CD14-positive monocyte (primary cell): ENCODE results near the gene JARID2. TPM values are rescaled to one million over a fixed set of nuclear protein-coding genes. Genes with fewer than 3 reads are reported as not detected.
A peak's percentile ranks its signal among the peaks of the same experiment; 100 is the strongest.

ENCODE experiments used
- DNase-seq, 3 donors: peaks; one replicate each; pipeline ENCODE4 v3.0.0-alpha.2; 2011 to 2022
- H2AFZ ChIP-seq: 2 replicates; pipeline ENCODE4 v1.6.0; 2012; ENCODE audit warnings: mild to moderate bottlenecking, low read depth, low read length, inconsistent platforms; ENCODE audit not compliant: insufficient read depth, poor library complexity, severe bottlenecking
- H3K27ac ChIP-seq, 2 donors: 1 replicate in 1 of 2; 2 replicates in 1 of 2; pipeline ENCODE4 v1.5.1; 2012 to 2013; ENCODE audit warnings: low read length in 2 of 2, control low read depth in 1 of 2, inconsistent platforms in 1 of 2, low read depth in 1 of 2, mild to moderate bottlenecking in 1 of 2
- H3K27me3 ChIP-seq, 2 donors: one replicate each; pipeline versions ENCODE4 v1.6.0 to v1.6.1; 2011 to 2013; ENCODE audit warnings: low read length in 2 of 2; ENCODE audit not compliant: control insufficient read depth in 2 of 2, insufficient read depth in 2 of 2
- H3K36me3 ChIP-seq, 2 donors: replicated peaks in 1 of 2; 1 replicate in 1 of 2; 2 replicates in 1 of 2; pipeline versions ENCODE4 v1.5.1 to v1.6.1; 2012 to 2013; ENCODE audit warnings: low read length in 2 of 2, control low read depth in 1 of 2, inconsistent platforms in 1 of 2, mild to moderate bottlenecking in 1 of 2; ENCODE audit not compliant: insufficient read depth in 2 of 2, control insufficient read depth in 1 of 2
- H3K4me1 ChIP-seq, 2 donors: 1 replicate in 1 of 2; 2 replicates in 1 of 2; pipeline versions ENCODE4 v1.5.1 to v1.6.1; 2012 to 2013; ENCODE audit warnings: low read length in 2 of 2, control low read depth in 1 of 2, inconsistent platforms in 1 of 2, mild to moderate bottlenecking in 1 of 2, moderate library complexity in 1 of 2; ENCODE audit not compliant: insufficient read depth in 2 of 2, control insufficient read depth in 1 of 2
- H3K4me2 ChIP-seq: replicated peaks from 2 replicates; pipeline ENCODE3; 2012; ENCODE audit warnings: low read length, moderate library complexity, mild to moderate bottlenecking; ENCODE audit not compliant: poor library complexity, severe bottlenecking; ENCODE audit errors: extremely low read depth
- H3K4me3 ChIP-seq, 3 experiments: fragments of 200-600 bp in 1 of 3; sonication (generic) in 1 of 3; replicated peaks in 1 of 3; 1 replicate in 2 of 3; 2 replicates in 1 of 3; pipeline ENCODE4 v1.5.1; 2011 to 2013; ENCODE audit warnings: low read length in 3 of 3, mild to moderate bottlenecking in 3 of 3, control low read depth in 2 of 3, low read depth in 2 of 3, inconsistent platforms in 1 of 3, moderate library complexity in 1 of 3
- H3K79me2 ChIP-seq: 2 replicates; pipeline ENCODE4 v1.6.0; 2012; ENCODE audit warnings: mild to moderate bottlenecking, control low read depth, inconsistent platforms, low read length, moderate library complexity; ENCODE audit not compliant: insufficient read depth
- H3K9ac ChIP-seq: 2 replicates; pipeline ENCODE4 v1.6.0; 2017; ENCODE audit warnings: low read length, mild to moderate bottlenecking; ENCODE audit not compliant: insufficient read depth, poor library complexity, severe bottlenecking
- H3K9me3 ChIP-seq, 2 donors: replicated peaks in 1 of 2; 1 replicate in 1 of 2; 2 replicates in 1 of 2; pipeline versions ENCODE4 v1.5.1 to v1.6.1; 2012 to 2013; ENCODE audit warnings: low read length in 2 of 2, control low read depth in 1 of 2; ENCODE audit not compliant: control insufficient read depth in 1 of 2, insufficient read depth in 1 of 2
- H4K20me1 ChIP-seq: 2 replicates; pipeline ENCODE4 v1.6.0; 2012; ENCODE audit warnings: mild to moderate bottlenecking, low read length, control low read depth, moderate library complexity; ENCODE audit not compliant: insufficient read depth
- H3K27ac Mint-ChIP-seq, 7 donors: one replicate each; pipeline ENCODE4 v1.8.0; 2020; ENCODE audit warnings: mild to moderate bottlenecking in 7 of 7, mixed read lengths in 7 of 7, moderate library complexity in 6 of 7, inconsistent platforms in 2 of 7
- H3K27me3 Mint-ChIP-seq, 3 donors: one replicate each; pipeline ENCODE4 v1.8.0; 2021 to 2022; ENCODE audit warnings: low read depth in 3 of 3, mild to moderate bottlenecking in 3 of 3, mixed read lengths in 3 of 3, moderate library complexity in 3 of 3, inconsistent platforms in 1 of 3
- H3K36me3 Mint-ChIP-seq, 2 donors: one replicate each; pipeline ENCODE4 v1.8.0; 2020; ENCODE audit warnings: mixed read lengths in 2 of 2, inconsistent platforms in 1 of 2, mild to moderate bottlenecking in 1 of 2
- H3K4me1 Mint-ChIP-seq: one replicate; pipeline ENCODE4 v1.8.0; 2020; ENCODE audit warnings: mild to moderate bottlenecking, mixed read lengths
- H3K4me3 Mint-ChIP-seq, 2 donors: one replicate each; pipeline ENCODE4 v1.8.0; 2020; ENCODE audit warnings: mild to moderate bottlenecking in 2 of 2, mixed read lengths in 2 of 2, moderate library complexity in 1 of 2
- H3K9me3 Mint-ChIP-seq, 7 donors: one replicate each; pipeline ENCODE4 v1.8.0; 2020 to 2022; ENCODE audit warnings: mixed read lengths in 7 of 7, mild to moderate bottlenecking in 6 of 7, moderate library complexity in 6 of 7, inconsistent platforms in 2 of 7
- WGBS: methylation state at CpG from one replicate; pipeline ENCODE4 v1.1.5; 2013; ENCODE audit warnings: missing lambda C conversion rate; ENCODE audit not compliant: insufficient coverage; 5-methylcytosine and 5-hydroxymethylcytosine counted together
- intact Hi-C, 2 donors: fragments of 100-400 bp; cut with micrococcal nuclease; formaldehyde crosslinking; loops; one replicate each; pipeline versions ENCODE4 v1.15.0 to v1.15.1; 2023
- polyA plus RNA-seq, 3 donors: library from polyadenylated mRNA; depleted of rRNA in 1 of 3; unstranded in 2 of 3; stranded (reverse) in 1 of 3; fragments of 300-500 nt in 2 of 3; fragments of >200 nt in 1 of 3; fragmentation: Illumina TruSeq in 2 of 3; gene quantifications; 1 replicate in 2 of 3; 2 replicates in 1 of 3; pipeline ENCODE4 v1.2.3, GENCODE V29; 2012 to 2021
- TF ChIP-seq, protein P1 (sequence below): fragments of 200-600 bp; IDR thresholded peaks from one replicate; pipeline ENCODE4 v1.8.0; 2022; ENCODE audit warnings: antibody characterized with exemption, mild to moderate bottlenecking

JARID2 gene
- polyA plus RNA-seq, 3 donors, result 6.8 to 17.5 (median 12.5) TPM

DNA sequence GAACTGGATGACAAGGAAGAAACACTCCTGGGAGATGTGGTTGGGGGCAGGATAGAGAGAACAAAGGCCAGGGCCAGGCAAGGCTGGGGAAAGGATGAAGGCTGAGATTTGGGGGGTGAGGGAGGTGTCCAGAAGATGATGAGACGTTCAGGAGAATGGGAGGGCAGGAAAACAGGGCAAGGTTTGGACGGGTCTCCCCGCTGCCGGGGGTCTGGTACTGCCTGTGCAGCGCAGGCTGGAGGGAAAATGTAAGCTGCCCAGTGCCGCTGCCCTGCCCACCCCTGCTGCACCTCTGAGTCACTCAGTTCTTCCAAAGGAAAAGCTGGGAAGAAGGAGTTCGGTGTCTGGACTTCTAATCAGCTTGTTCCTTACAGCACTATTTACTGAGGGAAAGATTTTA, 286.1 kb downstream of the JARID2 start:
- Histone ChIP-seq H3K9ac (no peak overlapping the region), H3K27ac (no peak overlapping the region), H3K27me3 (no peaks in the 10 kb centered on the region), H3K4me3 (no peak overlapping the region), H3K36me3 (peaks cover 24 to 59% of the 10 kb centered on the region in 2 donors), H3K4me1 (peaks cover 18 to 25% of the 10 kb centered on the region in 2 donors), H3K4me2 (no peak overlapping the region), H3K9me3 (no peaks in the 10 kb centered on the region), H2AFZ (no peak overlapping the region), H4K20me1 (no peaks in the 10 kb centered on the region), H3K79me2 (peaks cover 4% of the 10 kb centered on the region)
- Mint-ChIP-seq H3K9me3 (peaks cover 0 to 4% (median 1%) of the 10 kb centered on the region in 7 donors), H3K4me3 (no peak overlapping the region), H3K36me3 (peaks cover 51 to 61% of the 10 kb centered on the region in 2 donors), H3K4me1 (peaks cover 25% of the 10 kb centered on the region), H3K27me3 (no peaks in the 10 kb centered on the region), H3K27ac (peak overlapping the region in 5 of 7 donors; percentile 10 to 53 (median 40))
- intact Hi-C loops, result no loop called here
- TF ChIP-seq, protein P1, sequence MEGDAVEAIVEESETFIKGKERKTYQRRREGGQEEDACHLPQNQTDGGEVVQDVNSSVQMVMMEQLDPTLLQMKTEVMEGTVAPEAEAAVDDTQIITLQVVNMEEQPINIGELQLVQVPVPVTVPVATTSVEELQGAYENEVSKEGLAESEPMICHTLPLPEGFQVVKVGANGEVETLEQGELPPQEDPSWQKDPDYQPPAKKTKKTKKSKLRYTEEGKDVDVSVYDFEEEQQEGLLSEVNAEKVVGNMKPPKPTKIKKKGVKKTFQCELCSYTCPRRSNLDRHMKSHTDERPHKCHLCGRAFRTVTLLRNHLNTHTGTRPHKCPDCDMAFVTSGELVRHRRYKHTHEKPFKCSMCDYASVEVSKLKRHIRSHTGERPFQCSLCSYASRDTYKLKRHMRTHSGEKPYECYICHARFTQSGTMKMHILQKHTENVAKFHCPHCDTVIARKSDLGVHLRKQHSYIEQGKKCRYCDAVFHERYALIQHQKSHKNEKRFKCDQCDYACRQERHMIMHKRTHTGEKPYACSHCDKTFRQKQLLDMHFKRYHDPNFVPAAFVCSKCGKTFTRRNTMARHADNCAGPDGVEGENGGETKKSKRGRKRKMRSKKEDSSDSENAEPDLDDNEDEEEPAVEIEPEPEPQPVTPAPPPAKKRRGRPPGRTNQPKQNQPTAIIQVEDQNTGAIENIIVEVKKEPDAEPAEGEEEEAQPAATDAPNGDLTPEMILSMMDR, result no peak
- DNase-seq, result no peak
- 97% methylated on average over 5 of the region's 7 CpGs for WGBS

DNA sequence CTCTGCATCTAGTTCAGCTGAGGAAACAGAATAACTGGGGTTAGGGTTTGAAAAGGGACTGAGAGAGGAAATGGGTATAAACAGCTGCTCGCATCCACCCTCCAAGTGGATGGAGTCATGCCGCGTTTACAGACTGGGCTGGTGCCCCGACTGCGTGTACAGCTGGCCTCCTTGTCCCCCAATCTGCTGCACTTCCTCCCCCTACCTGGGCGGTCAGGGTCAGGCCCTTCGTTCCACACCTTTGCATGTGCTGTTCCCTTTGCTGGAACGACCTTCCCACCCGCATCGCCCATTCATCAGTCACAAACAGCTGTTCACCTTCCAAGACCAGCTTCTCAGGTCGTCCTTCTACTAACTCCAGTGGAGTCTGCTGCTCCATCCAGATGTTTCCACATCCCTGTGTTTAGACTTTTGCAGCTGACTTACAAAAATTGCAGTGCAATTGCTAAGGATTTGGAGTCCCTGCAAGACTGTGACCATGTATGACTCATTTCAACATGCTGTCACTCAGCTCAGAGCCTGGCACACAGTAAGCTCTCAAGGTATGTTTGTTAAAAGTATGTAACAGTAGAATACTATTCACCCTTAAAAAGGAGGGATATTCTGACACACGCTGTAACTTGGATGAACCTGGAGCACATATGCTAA, 287.6 kb downstream of the JARID2 start:
- intact Hi-C loops, result no loop called here
- DNase-seq, result peak; percentile 25 to 66 (median 38)
- Mint-ChIP-seq H3K36me3 (peaks cover 53 to 66% of the 10 kb centered on the region in 2 donors), H3K4me3 (no peak overlapping the region), H3K4me1 (peaks cover 28% of the 10 kb centered on the region), H3K27me3 (no peaks in the 10 kb centered on the region), H3K9me3 (peaks cover 7 to 14% (median 10%) of the 10 kb centered on the region in 7 donors), H3K27ac (peak overlapping the region in 6 of 7 donors; percentile 17 to 98 (median 84))
- Histone ChIP-seq H3K4me1 (peaks cover 18 to 25% of the 10 kb centered on the region in 2 donors), H3K27ac (peak overlapping the region in 1 of 2 donors; percentile 86), H4K20me1 (no peaks in the 10 kb centered on the region), H3K79me2 (peaks cover 5% of the 10 kb centered on the region), H3K4me3 (no peak overlapping the region), H3K27me3 (no peaks in the 10 kb centered on the region), H2AFZ (no peak overlapping the region), H3K36me3 (peaks cover 23 to 51% of the 10 kb centered on the region in 2 donors), H3K9ac (no peak overlapping the region), H3K4me2 (no peak overlapping the region), H3K9me3 (peaks cover 4 to 10% of the 10 kb centered on the region in 2 donors)
- TF ChIP-seq, protein P1, result no peak
- 98% methylated on average over 11 of the region's 12 CpGs for WGBS
